ENCODE data around the gene TOPORS.
A peak's percentile ranks its signal among the peaks of the same experiment; 100 is the strongest.

- peak; percentile 70 for TF ChIP-seq POLR2A (IDR thresholded peaks at IDR 0.05; ENCODE audit: low read length)
- no peak for TF ChIP-seq GATA1 (IDR thresholded peaks at IDR 0.05; ENCODE audit: low read depth, low read length)
These were observed 922 bp downstream of the TOPORS start for GRCh38 chr9:32551276-32552051.

All from erythroblast (primary cell).